NCI-H187 treated with DMSO at 0.1 percent for 48 hours (cell line): ENCODE results near the gene ATP13A4.

Experiments
- DNase-seq: peaks from one replicate; lab custom pipeline; 2025; lab: John Stamatoyannopoulos, UW

ATP13A4 gene

GRCh38 chr3:193554811-193555210, at the start of gene ATP13A4:
TSS of gene ATP13A4 (minus strand) at chr3:193554895. CDS start at chr3:193554799, 96 bp downstream.
- no peak for DNase-seq

- no peak for DNase-seq
Observed at GRCh38 chr3:193599393-193599792, 44.7 kb upstream of the ATP13A4 start.

GRCh38 chr3:193598202-193598601, 43.5 kb upstream of the ATP13A4 start:
- DNase-seq, result no peak

GRCh38 chr3:193595939-193596487, 41.3 kb upstream of the ATP13A4 start:
- DNase-seq, result no peak

- DNase-seq, result no peak
Observed at GRCh38 chr3:193594946-193595689, 40.4 kb upstream of the ATP13A4 start.

GRCh38 chr3:193593668-193594030, 39.0 kb upstream of the ATP13A4 start:
- no peak for DNase-seq

GRCh38 chr3:193592841-193593667, 38.4 kb upstream of the ATP13A4 start, which contains the start of gene OPA1:
TSS of gene OPA1 (plus strand) at chr3:193593208. CDS start at chr3:193593378, 170 bp downstream.
- peak; percentile 88 for DNase-seq

- DNase-seq, result no peak
Observed at GRCh38 chr3:193590088-193590856, 35.6 kb upstream of the ATP13A4 start.

- no peak for DNase-seq
Observed at GRCh38 chr3:193589616-193590015, 34.9 kb upstream of the ATP13A4 start.

GRCh38 chr3:193589129-193589528, 34.4 kb upstream of the ATP13A4 start:
- DNase-seq, result no peak

GRCh38 chr3:193586526-193586925, 31.8 kb upstream of the ATP13A4 start:
- no peak for DNase-seq

GRCh38 chr3:193585530-193585929, 30.8 kb upstream of the ATP13A4 start:
- DNase-seq, result no peak

GRCh38 chr3:193574488-193575070, 19.9 kb upstream of the ATP13A4 start:
- no peak for DNase-seq

GRCh38 chr3:193573403-193574191, 18.9 kb upstream of the ATP13A4 start:
- no peak for DNase-seq

- DNase-seq, result peak; percentile 17
Observed at GRCh38 chr3:193572426-193572908, 17.8 kb upstream of the ATP13A4 start.

GRCh38 chr3:193569119-193569518, 14.4 kb upstream of the ATP13A4 start:
- DNase-seq, result no peak

GRCh38 chr3:193564012-193564411, 9.3 kb upstream of the ATP13A4 start:
- DNase-seq, result no peak

GRCh38 chr3:193563426-193563825, 8.7 kb upstream of the ATP13A4 start:
- no peak for DNase-seq

GRCh38 chr3:193560870-193561269, 6.2 kb upstream of the ATP13A4 start:
- DNase-seq, result no peak

GRCh38 chr3:193560091-193560490, 5.4 kb upstream of the ATP13A4 start:
- no peak for DNase-seq

- DNase-seq, result no peak
Observed at GRCh38 chr3:193559100-193559499, 4.4 kb upstream of the ATP13A4 start.
